PFSK-1 (cell line): ENCODE measurements around the gene TNIP1.

Experiments
- FOXP2 ChIP-seq: optimal IDR thresholded peaks from 2 replicates; pipeline ENCODE3; 2011; ENCODE audit warnings: borderline replicate concordance, control low read depth, inconsistent platforms; ENCODE audit not compliant: insufficient read depth; ENCODE audit errors: extremely low read length, extremely low read depth
- POLR2AphosphoS5 ChIP-seq: IDR thresholded peaks from 2 replicates; pipeline ENCODE4 v1.6.1; 2012; ENCODE audit warnings: low read depth, mild to moderate bottlenecking, control low read depth, low read length, moderate library complexity
- REST ChIP-seq, 2 experiments: IDR thresholded peaks; 2 replicates each; pipeline versions ENCODE4 v1.6.1 to v1.8.0; 2011 to 2012; ENCODE audit warnings: low read depth in 2 of 2, low read length in 2 of 2, control low read depth in 1 of 2, inconsistent platforms in 1 of 2, mild to moderate bottlenecking in 1 of 2, moderate library complexity in 1 of 2; ENCODE audit not compliant: insufficient read depth in 1 of 2
- SIN3A ChIP-seq: IDR thresholded peaks from 2 replicates; pipeline ENCODE4 v1.6.1; 2012; ENCODE audit warnings: mild to moderate bottlenecking, low read length, moderate library complexity, borderline replicate concordance; ENCODE audit not compliant: insufficient read depth
- TAF1 ChIP-seq: IDR thresholded peaks from 2 replicates; pipeline ENCODE4 v1.6.1; 2012; ENCODE audit warnings: low read length, control low read depth, borderline replicate concordance; ENCODE audit not compliant: insufficient read depth

DNA sequence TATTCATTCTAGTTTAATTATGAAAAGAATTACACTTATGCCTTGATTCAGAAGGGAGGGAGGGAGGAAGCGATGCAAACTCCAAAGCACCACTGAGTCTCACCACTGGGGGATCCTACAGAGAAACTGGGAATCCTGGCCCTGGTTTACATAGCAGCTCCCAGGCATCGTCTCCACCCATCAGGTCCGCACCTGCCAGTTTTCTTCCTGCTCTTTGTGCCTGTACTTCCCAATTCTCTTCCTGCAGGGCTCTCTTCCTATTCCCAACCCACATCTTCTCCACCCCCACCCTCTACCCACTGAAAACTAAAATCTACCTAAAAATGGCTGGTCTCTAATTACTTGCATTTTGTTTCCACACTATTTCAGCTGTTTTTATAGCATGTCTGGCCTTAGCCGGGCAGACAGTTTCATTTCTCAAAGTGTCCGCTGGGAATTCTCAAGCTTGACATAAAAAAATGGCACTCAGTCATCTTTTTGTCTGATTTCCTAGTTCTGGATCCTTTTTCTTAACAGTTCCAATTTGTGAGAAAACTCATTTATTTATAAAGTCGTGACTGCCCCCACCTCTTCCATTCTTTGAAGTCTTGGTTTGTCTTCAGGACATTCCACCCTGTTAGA is 1.6 kb upstream of the TNIP1 start:
- no peak for TF ChIP-seq POLR2AphosphoS5
- TF ChIP-seq TAF1 = no peak
- TF ChIP-seq FOXP2 = no peak
- no peak for TF ChIP-seq REST (IDR thresholded peaks at IDR 0.05; ENCODE audit: insufficient read depth in 1 of 2, low read depth in 2 of 2, low read length in 2 of 2)
- no peak for TF ChIP-seq SIN3A
